CD4-positive, alpha-beta T cell treated with Interleukin-21 for 1 hour (primary cell): ENCODE data around the gene CHRM4.

Source experiments
- DNase-seq: peaks from one replicate; pipeline ENCODE4 v3.0.0-alpha.2; 2020

The CHRM4 gene

GRCh38 chr11:46346886-46347636, 44.5 kb downstream of the CHRM4 start, which contains the start of gene DGKZ:
TSS of gene DGKZ (plus strand) at chr11:46347463. CDS start at chr11:46347660, 197 bp downstream.
- DNase-seq, result peak; percentile 93

- no peak for DNase-seq
Observed at GRCh38 chr11:46345881-46346484, 45.6 kb downstream of the CHRM4 start.

- DNase-seq, result no peak
Observed at GRCh38 chr11:46345131-46345597, 46.4 kb downstream of the CHRM4 start.

- no peak for DNase-seq
Observed at GRCh38 chr11:46343520-46343919, 48.1 kb downstream of the CHRM4 start.

- no peak for DNase-seq
Observed at GRCh38 chr11:46342239-46342638, 49.3 kb downstream of the CHRM4 start.

- no peak for DNase-seq
Observed at GRCh38 chr11:46341454-46341853, 50.1 kb downstream of the CHRM4 start.

GRCh38 chr11:46339816-46340215, 51.8 kb downstream of the CHRM4 start:
- DNase-seq, result no peak

- no peak for DNase-seq
Observed at GRCh38 chr11:46338988-46339666, 52.4 kb downstream of the CHRM4 start.

- DNase-seq, result no peak
Observed at GRCh38 chr11:46338636-46338987, 53.0 kb downstream of the CHRM4 start.

- DNase-seq, result no peak
Observed at GRCh38 chr11:46337626-46338345, 53.8 kb downstream of the CHRM4 start.

GRCh38 chr11:46336563-46337180, 54.9 kb downstream of the CHRM4 start:
- DNase-seq, result no peak

GRCh38 chr11:46335890-46336562, 55.5 kb downstream of the CHRM4 start:
- DNase-seq, result no peak

GRCh38 chr11:46335271-46335670, 56.3 kb downstream of the CHRM4 start:
- DNase-seq, result no peak

GRCh38 chr11:46334211-46334610, 57.4 kb downstream of the CHRM4 start:
- no peak for DNase-seq
